ENCODE results near the gene PSPH. TPM values are rescaled to one million over a fixed set of nuclear protein-coding genes. Genes with fewer than 3 reads are reported as not detected.
"Not testable (repeated sequence)": the region's sequence is repeated elsewhere in the genome, so short reads cannot be mapped to it uniquely, and the experiment has no call there.

Gene PSPH
- total and polyA plus RNA-seq, 2 donors (not counting 1 experiment from before 2014, with no cell fraction given) = 2.0 to 6.2 TPM

DNA sequence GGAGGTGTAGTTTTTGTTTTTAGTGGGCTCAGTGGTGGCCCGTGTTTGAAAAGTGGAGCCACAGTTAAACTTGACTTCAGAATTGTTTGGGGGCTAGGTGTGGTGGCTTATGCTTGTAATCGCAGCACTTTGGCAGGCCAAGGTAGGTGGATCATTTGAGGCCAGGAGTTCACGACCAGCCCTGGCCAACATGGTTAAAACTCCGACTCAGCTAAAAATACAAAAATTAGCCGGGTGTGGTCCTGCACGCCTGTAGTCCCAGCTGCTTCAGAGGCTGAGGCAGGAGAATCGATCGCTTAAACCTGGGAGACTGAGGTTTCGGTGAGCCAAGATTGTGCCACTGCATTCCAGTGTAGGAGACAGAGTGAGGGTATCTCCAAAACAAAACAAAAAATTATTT is 2.1 kb upstream of the PSPH start:
- Mint-ChIP-seq H3K27ac (no peak overlapping the region), H3K4me1 (peaks cover 30% of the 10 kb centered on the region), H3K4me3 (peak overlapping the region; percentile 57), H3K9me3 (ENCODE audit: insufficient read depth) (no peaks in the 10 kb centered on the region), H3K27me3 (no peaks in the 10 kb centered on the region)
- Histone ChIP-seq H4K20me1 (ENCODE audit: control insufficient read depth, insufficient read depth, low read length, poor library complexity, severe bottlenecking) (no peaks in the 10 kb centered on the region), H3K79me2 (ENCODE audit: control insufficient read depth, insufficient read depth, low read length) (peaks cover 21% of the 10 kb centered on the region), H3K4me2 (replicated peaks; ENCODE audit: low read depth, low read length, poor library complexity, severe bottlenecking) (no peak overlapping the region), H3K27me3 (replicated peaks in 1 of 4; ENCODE audit: control extremely low read depth in 1 of 4, control insufficient read depth in 3 of 4, insufficient read depth in 4 of 4, low read length in 3 of 4) (no peaks in the 10 kb centered on the region), H3K36me3 (replicated peaks in 1 of 2; ENCODE audit: control extremely low read depth in 1 of 2, control insufficient read depth in 1 of 2, extremely low read depth in 1 of 2, insufficient read depth in 2 of 2, low read length in 1 of 2) (peaks cover 7 to 41% of the 10 kb centered on the region in 2 experiments), H3K9me3 (ENCODE audit: control extremely low read depth in 1 of 3, control insufficient read depth in 2 of 3, insufficient read depth in 1 of 3, low read length in 2 of 3) (no peaks in the 10 kb centered on the region), H3K27ac (ENCODE audit: low read length in 2 of 2) (peak overlapping the region in 1 of 2 donors; percentile 22), H3K4me1 (ENCODE audit: control insufficient read depth in 2 of 2, insufficient read depth in 2 of 2, low read length in 2 of 2) (peaks cover 17 to 25% of the 10 kb centered on the region in 2 donors), H2AFZ (ENCODE audit: insufficient read depth, low read depth, low read length, poor library complexity, severe bottlenecking) (no peak overlapping the region), H3K4me3 (ENCODE audit: control extremely low read depth in 1 of 5, extremely low read depth in 1 of 5, insufficient read depth in 1 of 5, low read depth in 2 of 5, low read length in 4 of 5) (no peak overlapping the region), H3K9ac (ENCODE audit: low read length) (no peak overlapping the region)
- TF ChIP-seq, protein P1, sequence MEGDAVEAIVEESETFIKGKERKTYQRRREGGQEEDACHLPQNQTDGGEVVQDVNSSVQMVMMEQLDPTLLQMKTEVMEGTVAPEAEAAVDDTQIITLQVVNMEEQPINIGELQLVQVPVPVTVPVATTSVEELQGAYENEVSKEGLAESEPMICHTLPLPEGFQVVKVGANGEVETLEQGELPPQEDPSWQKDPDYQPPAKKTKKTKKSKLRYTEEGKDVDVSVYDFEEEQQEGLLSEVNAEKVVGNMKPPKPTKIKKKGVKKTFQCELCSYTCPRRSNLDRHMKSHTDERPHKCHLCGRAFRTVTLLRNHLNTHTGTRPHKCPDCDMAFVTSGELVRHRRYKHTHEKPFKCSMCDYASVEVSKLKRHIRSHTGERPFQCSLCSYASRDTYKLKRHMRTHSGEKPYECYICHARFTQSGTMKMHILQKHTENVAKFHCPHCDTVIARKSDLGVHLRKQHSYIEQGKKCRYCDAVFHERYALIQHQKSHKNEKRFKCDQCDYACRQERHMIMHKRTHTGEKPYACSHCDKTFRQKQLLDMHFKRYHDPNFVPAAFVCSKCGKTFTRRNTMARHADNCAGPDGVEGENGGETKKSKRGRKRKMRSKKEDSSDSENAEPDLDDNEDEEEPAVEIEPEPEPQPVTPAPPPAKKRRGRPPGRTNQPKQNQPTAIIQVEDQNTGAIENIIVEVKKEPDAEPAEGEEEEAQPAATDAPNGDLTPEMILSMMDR (IDR thresholded peaks at IDR 0.05) = no peak
- TF ChIP-seq EZH2 (IDR thresholded peaks at IDR 0.05; ENCODE audit: borderline replicate concordance, insufficient read depth, low read depth, low read length, poor library complexity, severe bottlenecking) = no peak
- DNase-seq = no peak
- ATAC-seq (ENCODE audit: low read depth) = no peak
- POLR2A ChIA-PET = no interaction called here
- intact Hi-C loops (cut with micrococcal nuclease) = loop anchor here (5.0 kb wide), 1 partner anchor 166 kb away; the partner anchor contains the start of gene ZNF713
- 74% methylated on average over 8 of the region's 9 CpGs for WGBS (ENCODE audit: insufficient coverage)
- CTCF ChIA-PET = interaction anchor here (1.2 to 1.9 kb wide), 3 partner anchors 12 to 20 kb away, joined by 3 to 10 read pairs (median 4); no protein-coding TSS in a partner anchor

GRCh38 chr7:56051053-56051338 is 248 bp downstream of the PSPH start:
- no peak for ATAC-seq (ENCODE audit: low read depth)
- CTCF ChIA-PET = interaction anchor here (0.9 to 1.8 kb wide), 4 partner anchors 14 to 86 kb away, joined by 3 to 17 read pairs (median 5); partner anchors contain the start of gene SUMF2
- H3K36me3 ChIP-seq (replicated peaks in 1 of 2; ENCODE audit: control extremely low read depth in 1 of 2, control insufficient read depth in 1 of 2, extremely low read depth in 1 of 2, insufficient read depth in 2 of 2, low read length in 1 of 2) = peaks cover under 1 to 20% of the 10 kb centered on the region in 2 experiments
- Mint-ChIP-seq H3K27ac (peak overlapping the region; percentile 94), H3K4me3 (peak overlapping the region; percentile 96), H3K9me3 (ENCODE audit: insufficient read depth) (no peaks in the 10 kb centered on the region), H3K4me1 (peaks cover 28% of the 10 kb centered on the region), H3K27me3 (no peaks in the 10 kb centered on the region)
- POLR2A ChIA-PET = interaction anchor here (0.6 to 1.9 kb wide), 5 partner anchors 11 to 685 kb away, joined by 3 to 25 read pairs (median 3); partner anchors contain the start of gene SUMF2
- H3K4me3 ChIP-seq (ENCODE audit: control extremely low read depth in 1 of 5, extremely low read depth in 1 of 5, insufficient read depth in 1 of 5, low read depth in 2 of 5, low read length in 4 of 5) = peak overlapping the region; percentile 65 to 90 (median 75)
- H3K9ac ChIP-seq (ENCODE audit: low read length) = peak overlapping the region; percentile 75
- DNase-seq = no peak
- no peaks in the 10 kb centered on the region for H3K9me3 ChIP-seq (ENCODE audit: control extremely low read depth in 1 of 3, control insufficient read depth in 2 of 3, insufficient read depth in 1 of 3, low read length in 2 of 3)
- 2% methylated on average over 7 of the region's 9 CpGs for WGBS (ENCODE audit: insufficient coverage)
- H2AFZ ChIP-seq (ENCODE audit: insufficient read depth, low read depth, low read length, poor library complexity, severe bottlenecking) = peak overlapping the region; percentile 84
- H4K20me1 ChIP-seq (ENCODE audit: control insufficient read depth, insufficient read depth, low read length, poor library complexity, severe bottlenecking) = no peaks in the 10 kb centered on the region
- H3K27me3 ChIP-seq (replicated peaks in 1 of 4; ENCODE audit: control extremely low read depth in 1 of 4, control insufficient read depth in 3 of 4, insufficient read depth in 4 of 4, low read length in 3 of 4) = no peaks in the 10 kb centered on the region
- intact Hi-C loops (cut with micrococcal nuclease) = loop anchor here (1.0 to 5.0 kb wide), 7 partner anchors 13 to 518 kb away; partner anchors contain the start of genes CHCHD2, MRPS17, NIPSNAP2 and SUMF2
- peaks cover 17 to 25% of the 10 kb centered on the region in 2 donors for H3K4me1 ChIP-seq (ENCODE audit: control insufficient read depth in 2 of 2, insufficient read depth in 2 of 2, low read length in 2 of 2)
- H3K27ac ChIP-seq (ENCODE audit: low read length in 2 of 2) = peak overlapping the region; percentile 72 to 78
- no peak for TF ChIP-seq EZH2 (IDR thresholded peaks at IDR 0.05; ENCODE audit: borderline replicate concordance, insufficient read depth, low read depth, low read length, poor library complexity, severe bottlenecking)
- TF ChIP-seq, protein P1 (IDR thresholded peaks at IDR 0.05) = no peak
- peak overlapping the region; percentile 82 for H3K4me2 ChIP-seq (replicated peaks; ENCODE audit: low read depth, low read length, poor library complexity, severe bottlenecking)
- H3K79me2 ChIP-seq (ENCODE audit: control insufficient read depth, insufficient read depth, low read length) = peaks cover 21% of the 10 kb centered on the region

GRCh38 chr7:56048763-56049162 is 2.5 kb downstream of the PSPH start:
- H3K4me3 Mint-ChIP-seq; H3K27ac Mint-ChIP-seq; CTCF ChIA-PET; H3K27me3 Mint-ChIP-seq; H3K4me3 ChIP-seq (ENCODE audit: control extremely low read depth in 1 of 5, extremely low read depth in 1 of 5, insufficient read depth in 1 of 5, low read depth in 2 of 5, low read length in 4 of 5); H3K9me3 ChIP-seq (ENCODE audit: control extremely low read depth in 1 of 3, control insufficient read depth in 2 of 3, insufficient read depth in 1 of 3, low read length in 2 of 3); DNase-seq; H2AFZ ChIP-seq (ENCODE audit: insufficient read depth, low read depth, low read length, poor library complexity, severe bottlenecking); H3K27me3 ChIP-seq (replicated peaks in 1 of 4; ENCODE audit: control extremely low read depth in 1 of 4, control insufficient read depth in 3 of 4, insufficient read depth in 4 of 4, low read length in 3 of 4); POLR2A ChIA-PET; H3K9me3 Mint-ChIP-seq (ENCODE audit: insufficient read depth); H3K36me3 ChIP-seq (replicated peaks in 1 of 2; ENCODE audit: control extremely low read depth in 1 of 2, control insufficient read depth in 1 of 2, extremely low read depth in 1 of 2, insufficient read depth in 2 of 2, low read length in 1 of 2); H4K20me1 ChIP-seq (ENCODE audit: control insufficient read depth, insufficient read depth, low read length, poor library complexity, severe bottlenecking); H3K4me2 ChIP-seq (replicated peaks; ENCODE audit: low read depth, low read length, poor library complexity, severe bottlenecking); H3K27ac ChIP-seq (ENCODE audit: low read length in 2 of 2); intact Hi-C loops (cut with micrococcal nuclease); H3K9ac ChIP-seq (ENCODE audit: low read length); ATAC-seq (ENCODE audit: low read depth): not testable (repeated sequence)
- peaks cover 24% of the 10 kb centered on the region for H3K4me1 Mint-ChIP-seq
- H3K4me1 ChIP-seq (ENCODE audit: control insufficient read depth in 2 of 2, insufficient read depth in 2 of 2, low read length in 2 of 2) = peaks cover 17 to 25% of the 10 kb centered on the region in 2 donors
- 81% methylated on average over 3 of the region's 8 CpGs for WGBS (ENCODE audit: insufficient coverage)
- H3K79me2 ChIP-seq (ENCODE audit: control insufficient read depth, insufficient read depth, low read length) = peaks cover 21% of the 10 kb centered on the region
